ENCODE measurements around the gene CELSR1.
"Not testable (repeated sequence)": the region's sequence is repeated elsewhere in the genome, so short reads cannot be mapped to it uniquely, and the experiment has no call there.

Gene CELSR1

GRCh38 chr22:46317646-46318045, 219.8 kb downstream of the CELSR1 start:
- TF ChIP-seq, protein P1, sequence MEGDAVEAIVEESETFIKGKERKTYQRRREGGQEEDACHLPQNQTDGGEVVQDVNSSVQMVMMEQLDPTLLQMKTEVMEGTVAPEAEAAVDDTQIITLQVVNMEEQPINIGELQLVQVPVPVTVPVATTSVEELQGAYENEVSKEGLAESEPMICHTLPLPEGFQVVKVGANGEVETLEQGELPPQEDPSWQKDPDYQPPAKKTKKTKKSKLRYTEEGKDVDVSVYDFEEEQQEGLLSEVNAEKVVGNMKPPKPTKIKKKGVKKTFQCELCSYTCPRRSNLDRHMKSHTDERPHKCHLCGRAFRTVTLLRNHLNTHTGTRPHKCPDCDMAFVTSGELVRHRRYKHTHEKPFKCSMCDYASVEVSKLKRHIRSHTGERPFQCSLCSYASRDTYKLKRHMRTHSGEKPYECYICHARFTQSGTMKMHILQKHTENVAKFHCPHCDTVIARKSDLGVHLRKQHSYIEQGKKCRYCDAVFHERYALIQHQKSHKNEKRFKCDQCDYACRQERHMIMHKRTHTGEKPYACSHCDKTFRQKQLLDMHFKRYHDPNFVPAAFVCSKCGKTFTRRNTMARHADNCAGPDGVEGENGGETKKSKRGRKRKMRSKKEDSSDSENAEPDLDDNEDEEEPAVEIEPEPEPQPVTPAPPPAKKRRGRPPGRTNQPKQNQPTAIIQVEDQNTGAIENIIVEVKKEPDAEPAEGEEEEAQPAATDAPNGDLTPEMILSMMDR (conservative IDR thresholded peaks at IDR 0.05; ENCODE audit: low read depth, low read length), result no peak
- Histone ChIP-seq H3K9ac (no peak overlapping the region), H3K4me1 (ENCODE audit: low read depth, poor library complexity, severe bottlenecking) (peaks cover 9% of the 10 kb centered on the region), H3K4me3 (IDR thresholded peaks at IDR 0.05; ENCODE audit: insufficient read depth, low read depth, low read length) (no peak overlapping the region), H4K20me1 (ENCODE audit: insufficient read depth) (no peaks in the 10 kb centered on the region), H3K27me3 (ENCODE audit: insufficient read depth, low read depth) (no peaks in the 10 kb centered on the region), H3K79me2 (ENCODE audit: insufficient read depth, low read depth) (no peaks in the 10 kb centered on the region), H3K4me2 (no peak overlapping the region), H3K27ac (no peak overlapping the region), H2AFZ (ENCODE audit: low read depth) (no peak overlapping the region), H3K36me3 (ENCODE audit: insufficient read depth) (no peaks in the 10 kb centered on the region)

DNA sequence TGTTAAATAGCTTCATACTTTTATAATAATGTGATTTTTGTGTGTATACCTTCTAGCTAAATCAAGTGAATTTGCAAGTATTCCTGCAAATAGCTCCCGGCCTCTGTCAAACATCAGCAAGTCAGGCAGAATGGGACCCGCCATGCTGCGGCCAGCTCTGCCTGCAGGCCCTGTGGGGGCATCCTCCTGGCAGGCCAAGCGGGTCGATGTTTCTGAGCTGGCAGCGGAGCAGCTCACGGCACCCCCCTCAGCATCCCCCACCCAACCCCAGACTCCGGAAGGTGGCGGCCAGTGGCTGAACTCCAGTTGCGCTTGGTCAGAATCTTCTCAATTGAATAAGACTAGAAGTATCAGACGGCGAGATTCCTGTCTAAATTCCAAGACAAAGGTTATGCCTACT, 221.4 kb downstream of the CELSR1 start:
- Histone ChIP-seq H3K27ac (no peak overlapping the region), H3K4me3 (IDR thresholded peaks at IDR 0.05; ENCODE audit: insufficient read depth, low read depth, low read length) (no peak overlapping the region), H3K4me1 (ENCODE audit: low read depth, poor library complexity, severe bottlenecking) (peaks cover 9% of the 10 kb centered on the region), H3K79me2 (ENCODE audit: insufficient read depth, low read depth) (no peaks in the 10 kb centered on the region), H3K4me2 (no peak overlapping the region), H4K20me1 (ENCODE audit: insufficient read depth) (no peaks in the 10 kb centered on the region), H3K36me3 (ENCODE audit: insufficient read depth) (no peaks in the 10 kb centered on the region), H3K27me3 (ENCODE audit: insufficient read depth, low read depth) (no peaks in the 10 kb centered on the region), H2AFZ (ENCODE audit: low read depth) (no peak overlapping the region), H3K9ac (no peak overlapping the region)
- TF ChIP-seq, protein P1 (conservative IDR thresholded peaks at IDR 0.05; ENCODE audit: low read depth, low read length), result no peak

DNA sequence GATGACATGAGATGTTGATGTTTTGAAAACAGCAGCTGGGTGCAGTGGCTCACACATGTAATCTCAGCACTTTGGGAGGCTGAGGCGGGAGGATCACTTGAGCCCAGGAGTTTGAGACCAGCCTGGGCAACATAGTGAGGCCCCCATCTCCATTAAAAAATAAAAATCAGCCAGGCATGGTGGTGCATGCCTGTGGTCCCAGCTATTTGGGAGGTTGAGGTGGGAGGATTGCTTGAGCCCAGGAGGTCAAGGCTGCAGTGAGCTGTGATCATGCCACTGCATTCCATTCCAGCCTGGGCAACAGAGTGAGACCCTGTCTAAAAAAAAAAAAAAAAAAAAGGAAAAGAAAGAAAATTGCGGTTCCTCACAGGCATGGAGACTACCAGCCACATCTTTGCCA, 224.6 kb downstream of the CELSR1 start:
- H3K4me1 ChIP-seq (ENCODE audit: low read depth, poor library complexity, severe bottlenecking); H3K27ac ChIP-seq; H2AFZ ChIP-seq (ENCODE audit: low read depth); H3K27me3 ChIP-seq (ENCODE audit: insufficient read depth, low read depth); H3K9ac ChIP-seq; H3K4me2 ChIP-seq; H3K36me3 ChIP-seq (ENCODE audit: insufficient read depth); H3K79me2 ChIP-seq (ENCODE audit: insufficient read depth, low read depth); H4K20me1 ChIP-seq (ENCODE audit: insufficient read depth); H3K4me3 ChIP-seq (IDR thresholded peaks at IDR 0.05; ENCODE audit: insufficient read depth, low read depth, low read length): not testable (repeated sequence)

- Histone ChIP-seq H3K36me3 (ENCODE audit: insufficient read depth) (0 out of 2 replicates have a peak, but pooled peaks cover 3% of the 10 kb centered on the region), H2AFZ (ENCODE audit: low read depth) (no peak overlapping the region), H3K27ac (no peak overlapping the region), H3K4me2 (no peak overlapping the region), H4K20me1 (ENCODE audit: insufficient read depth) (no peaks in the 10 kb centered on the region), H3K79me2 (ENCODE audit: insufficient read depth, low read depth) (peaks cover 12% of the 10 kb centered on the region; the same call in 1 of the 2 replicates), H3K4me3 (IDR thresholded peaks at IDR 0.05; ENCODE audit: insufficient read depth, low read depth, low read length) (no peak overlapping the region), H3K27me3 (ENCODE audit: insufficient read depth, low read depth) (no peaks in the 10 kb centered on the region), H3K9ac (no peak overlapping the region), H3K4me1 (ENCODE audit: low read depth, poor library complexity, severe bottlenecking) (peaks cover 10% of the 10 kb centered on the region)
- TF ChIP-seq, protein P1 (conservative IDR thresholded peaks at IDR 0.05; ENCODE audit: low read depth, low read length), result no peak
These were observed 225.4 kb downstream of the CELSR1 start for GRCh38 chr22:46312056-46312455.
